GM18858 (cell line): ENCODE data around the gene DLG1.

Source experiments
- ATAC-seq: cut with Tn5 transposase; IDR thresholded peaks from one replicate; pipeline ENCODE4 v1.9.1; 2021; ENCODE audit not compliant: unreplicated experiment

Gene DLG1

GRCh38 chr3:197021729-197022404 lies 276.5 kb downstream of the DLG1 start:
- no peak for ATAC-seq

GRCh38 chr3:197021231-197021630 lies 277.2 kb downstream of the DLG1 start:
- no peak for ATAC-seq

- ATAC-seq = no peak
Observed at GRCh38 chr3:197019535-197019934, 278.9 kb downstream of the DLG1 start.

GRCh38 chr3:197019021-197019420 lies 279.4 kb downstream of the DLG1 start:
- no peak for ATAC-seq

- no peak for ATAC-seq
Observed at GRCh38 chr3:197017003-197017402, 281.4 kb downstream of the DLG1 start.

GRCh38 chr3:197015790-197016736 lies 282.3 kb downstream of the DLG1 start:
- ATAC-seq = no peak

- ATAC-seq = no peak
Observed at GRCh38 chr3:197014942-197015575, 283.4 kb downstream of the DLG1 start.

- ATAC-seq = no peak
Observed at GRCh38 chr3:197014024-197014423, 284.4 kb downstream of the DLG1 start.

- ATAC-seq = no peak
Observed at GRCh38 chr3:197012540-197012883, 285.9 kb downstream of the DLG1 start.

GRCh38 chr3:197011780-197012539 lies 286.5 kb downstream of the DLG1 start:
- no peak for ATAC-seq

GRCh38 chr3:197010556-197011351 lies 287.7 kb downstream of the DLG1 start:
- no peak for ATAC-seq

GRCh38 chr3:197009532-197010019 lies 288.8 kb downstream of the DLG1 start:
- ATAC-seq = no peak

- ATAC-seq = no peak
Observed at GRCh38 chr3:197008436-197009209, 289.8 kb downstream of the DLG1 start.

GRCh38 chr3:197007953-197008352 lies 290.5 kb downstream of the DLG1 start:
- no peak for ATAC-seq

GRCh38 chr3:197007296-197007940 lies 291.0 kb downstream of the DLG1 start:
- no peak for ATAC-seq

GRCh38 chr3:197006860-197007259 lies 291.6 kb downstream of the DLG1 start:
- ATAC-seq = no peak

- no peak for ATAC-seq
Observed at GRCh38 chr3:197006446-197006845, 292.0 kb downstream of the DLG1 start.

- no peak for ATAC-seq
Observed at GRCh38 chr3:197003461-197004385, 294.7 kb downstream of the DLG1 start.
